IMR-90 (cell line): ENCODE measurements around the gene LENG9. TPM values are rescaled to one million over a fixed set of nuclear protein-coding genes. Genes with fewer than 3 reads are reported as not detected.

Source experiments
- ATAC-seq: fragments of 200-7000 bp; cut with Tn5 transposase; 2 replicates; pipeline ENCODE4 v1.9.1; 2020; ENCODE audit warnings: low read depth, mild to moderate bottlenecking, moderate library complexity
- BruUV-seq: library from RNA; stranded (reverse); fragments of 400-500 nt; replicated peaks from 2 replicates; lab custom pipeline; 2021; lab: Mats Ljungman, UMichigan
- CTCF ChIA-PET: fragments of 300-600 bp; formaldehyde crosslinking; extraction: SDS; loops from one replicate; lab custom pipeline; 2021; ENCODE audit warnings: antibody characterized with exemption; lab: Yijun Ruan, JAX
- POLR2A ChIA-PET: fragments of 300-600 bp; sonication (Branson Sonifier 250); formaldehyde crosslinking; loops from one replicate; lab custom pipeline; 2022; ENCODE audit warnings: antibody characterized with exemption; ENCODE audit not compliant: unreplicated experiment; lab: Charles Lee
- DNase-seq: peaks from one replicate; pipeline ENCODE4 v3.0.0; 2013
- H2AFZ ChIP-seq: replicated peaks from 2 replicates; pipeline ENCODE3; 2013; ENCODE audit warnings: low read length, mild to moderate bottlenecking; ENCODE audit not compliant: poor library complexity
- H2AK5ac ChIP-seq: 2 replicates; pipeline ENCODE4 v1.6.1; 2013; ENCODE audit warnings: low read depth, low read length, inconsistent platforms
- H2AK9ac ChIP-seq: replicated peaks from 2 replicates; pipeline ENCODE3; 2013; ENCODE audit warnings: mild to moderate bottlenecking, low read depth, low read length, moderate library complexity; ENCODE audit not compliant: poor library complexity
- H2BK120ac ChIP-seq: 2 replicates; pipeline ENCODE4 v1.6.1; 2013; ENCODE audit warnings: low read depth, low read length, inconsistent platforms
- H2BK15ac ChIP-seq: 3 replicates; pipeline ENCODE4 v1.6.1; 2013; ENCODE audit warnings: low read depth, low read length, inconsistent platforms
- H2BK20ac ChIP-seq: 2 replicates; pipeline ENCODE4 v1.6.1; 2013; ENCODE audit warnings: low read depth, mild to moderate bottlenecking, inconsistent platforms, low read length, moderate library complexity
- H2BK5ac ChIP-seq: 2 replicates; pipeline ENCODE4 v1.6.1; 2013; ENCODE audit warnings: mild to moderate bottlenecking, low read depth, low read length, inconsistent platforms; ENCODE audit not compliant: poor library complexity, severe bottlenecking
- H3K14ac ChIP-seq: replicated peaks from 2 replicates; pipeline ENCODE4 v1.6.1; 2013; ENCODE audit warnings: low read depth, low read length, inconsistent platforms
- H3K18ac ChIP-seq: 2 replicates; pipeline ENCODE4 v1.6.1; 2013; ENCODE audit warnings: low read depth, low read length, control low read depth
- H3K23ac ChIP-seq: 2 replicates; pipeline ENCODE4 v1.6.1; 2013; ENCODE audit warnings: low read depth, low read length, inconsistent platforms
- H3K27ac ChIP-seq: 2 replicates; pipeline ENCODE4 v1.5.1; 2013; ENCODE audit warnings: mild to moderate bottlenecking, control low read depth, low read length; ENCODE audit not compliant: insufficient read depth
- H3K27me3 ChIP-seq: 2 replicates; pipeline ENCODE4 v1.6.1; 2013; ENCODE audit warnings: low read length; ENCODE audit not compliant: control insufficient read depth, insufficient read depth
- H3K36me3 ChIP-seq: 2 replicates; pipeline ENCODE4 v1.6.1; 2013; ENCODE audit warnings: low read length, mixed read lengths; ENCODE audit not compliant: control insufficient read depth, insufficient read depth
- H3K4ac ChIP-seq: 2 replicates; pipeline ENCODE4 v1.6.1; 2013; ENCODE audit warnings: low read depth, low read length, inconsistent platforms
- H3K4me1 ChIP-seq: 2 replicates; pipeline ENCODE4 v1.6.1; 2013; ENCODE audit warnings: low read length, mixed read lengths; ENCODE audit not compliant: control insufficient read depth, insufficient read depth
- H3K4me2 ChIP-seq: 2 replicates; pipeline ENCODE4 v1.6.1; 2013; ENCODE audit warnings: low read depth, mild to moderate bottlenecking, control low read depth, low read length, moderate library complexity
- H3K4me3 ChIP-seq: 2 replicates; pipeline ENCODE4 v1.5.1; 2013; ENCODE audit warnings: low read depth, mild to moderate bottlenecking, control low read depth, low read length, moderate library complexity; ENCODE audit not compliant: insufficient read depth
- H3K56ac ChIP-seq: 2 replicates; pipeline ENCODE4 v1.6.1; 2013; ENCODE audit warnings: low read length, inconsistent platforms; ENCODE audit not compliant: insufficient read depth; ENCODE audit errors: extremely low read depth
- H3K79me1 ChIP-seq, 2 experiments: 2 replicates each; pipeline ENCODE4 v1.6.1; 2013; ENCODE audit warnings: low read length in 2 of 2, inconsistent platforms in 1 of 2, low read depth in 1 of 2
- H3K9ac ChIP-seq: 2 replicates; pipeline ENCODE4 v1.6.1; 2013; ENCODE audit warnings: low read depth, low read length, control low read depth
- H3K9me1 ChIP-seq: 2 replicates; pipeline ENCODE4 v1.6.1; 2013; ENCODE audit warnings: low read length, inconsistent platforms; ENCODE audit not compliant: insufficient read depth
- H3K9me3 ChIP-seq: 2 replicates; pipeline ENCODE4 v1.6.1; 2013; ENCODE audit warnings: low read length; ENCODE audit not compliant: control insufficient read depth, insufficient read depth
- H4K20me1 ChIP-seq: 2 replicates; pipeline ENCODE4 v1.6.1; 2013; ENCODE audit warnings: low read length, inconsistent platforms; ENCODE audit not compliant: insufficient read depth
- H4K5ac ChIP-seq: 2 replicates; pipeline ENCODE4 v1.6.1; 2013; ENCODE audit warnings: mild to moderate bottlenecking, low read depth, low read length, control low read depth
- H4K8ac ChIP-seq, 2 experiments: 2 replicates each; pipeline ENCODE4 v1.6.1; 2013; ENCODE audit warnings: low read depth in 2 of 2, low read length in 2 of 2, control low read depth in 1 of 2, inconsistent platforms in 1 of 2
- H4K91ac ChIP-seq: 2 replicates; pipeline ENCODE4 v1.6.1; 2013; ENCODE audit warnings: low read depth, low read length, inconsistent platforms; ENCODE audit not compliant: insufficient read depth
- CEBPB ChIP-seq: IDR thresholded peaks from 2 replicates; pipeline ENCODE4 v1.6.1; 2012; ENCODE audit warnings: low read depth, low read length, improper control_type of control experiment
- MAFK ChIP-seq: IDR thresholded peaks from 2 replicates; pipeline ENCODE4 v1.6.1; 2012; ENCODE audit warnings: low read depth, low read length, improper control_type of control experiment
- NFE2L2 ChIP-seq: fragments of 150-350 bp; IDR thresholded peaks from 2 replicates; pipeline ENCODE4 v1.6.1; 2016; ENCODE audit warnings: low read depth, mild to moderate bottlenecking, low read length
- RAD21 ChIP-seq: IDR thresholded peaks from 2 replicates; pipeline ENCODE4 v1.6.1; 2012; ENCODE audit warnings: low read length, improper control_type of control experiment
- RCOR1 ChIP-seq: IDR thresholded peaks from 2 replicates; pipeline ENCODE4 v1.6.1; 2012; ENCODE audit warnings: mild to moderate bottlenecking, low read length, improper control_type of control experiment; ENCODE audit not compliant: insufficient replicate concordance
- USF2 ChIP-seq: fragments of 150-350 bp; IDR thresholded peaks from 2 replicates; pipeline ENCODE4 v1.6.1; 2017; ENCODE audit warnings: mild to moderate bottlenecking, antibody characterized with exemption, low read length, low read depth
- WGBS, 2 experiments: methylation state at CpG; one replicate each; pipeline versions ENCODE4 v1.1.5 to v1.1.7; 2013; ENCODE audit warnings: missing lambda C conversion rate in 2 of 2; ENCODE audit not compliant: insufficient read length in 1 of 2; ENCODE audit errors: extremely low coverage in 2 of 2; 5-methylcytosine and 5-hydroxymethylcytosine counted together
- dilution Hi-C: fragments of 300-500 bp; cut with HindIII; formaldehyde crosslinking; loops from one replicate; pipeline ENCODE4 v1.14.3; 2018; ENCODE audit warnings: low sequenced_read_pairs; ENCODE audit not compliant: unreplicated experiment
- in situ Hi-C: fragments of 300-500 bp; cut with MboI; formaldehyde crosslinking; loops from 3 replicates; pipeline ENCODE4 v1.14.3; 2019; ENCODE audit warnings: low sequenced_read_pairs, inconsistent platforms, mixed read lengths
- intact Hi-C: fragments of 100-400 bp; cut with micrococcal nuclease; formaldehyde crosslinking; loops from 2 replicates; pipeline ENCODE4 v1.10.0; 2022
- polyA plus RNA-seq, 3 experiments: library from polyadenylated mRNA; depleted of rRNA; stranded (reverse); fragments of >200 nt; gene quantifications; 2 replicates each; pipeline ENCODE4 v1.2.3, GENCODE V29; 2012; ENCODE audit warnings: low replicate concordance in 1 of 3
- total RNA-seq: library from RNA; depleted of rRNA; stranded (reverse); fragments of >200 nt; gene quantifications from 2 replicates; pipeline ENCODE4 v1.2.3, GENCODE V29; 2012

The LENG9 gene
- total and polyA plus RNA-seq, 2 of the 4 experiments (the other 2 are of a cell fraction): 0.94 to 1.1 TPM

- DNase-seq (no peak), ATAC-seq (no peak)
- in situ Hi-C loops: no loop called here
- Histone ChIP-seq H2BK20ac (no peak overlapping the region), H3K9me1 (peaks cover 3% of the 10 kb centered on the region; the same call in 1 of the 2 replicates), H3K4me3 (no peak overlapping the region), H3K18ac (no peak overlapping the region), H4K20me1 (no peaks in the 10 kb centered on the region), H4K8ac (no peak overlapping the region), H3K9me3 (peaks cover 4% of the 10 kb centered on the region; the same call in 1 of the 2 replicates), H2BK5ac (no peak overlapping the region), H3K23ac (no peak overlapping the region), H3K79me1 (no peaks in the 10 kb centered on the region), H3K27me3 (peaks cover 20% of the 10 kb centered on the region), H3K4me1 (no peaks in the 10 kb centered on the region), H2AK9ac (no peak overlapping the region), H2BK15ac (no peak overlapping the region), H2AFZ (no peak overlapping the region), H2BK120ac (no peak overlapping the region), H4K91ac (no peak overlapping the region), H2AK5ac (no peak overlapping the region), H3K4ac (no peak overlapping the region), H4K5ac (no peak overlapping the region), H3K56ac (no peak overlapping the region), H3K27ac (no peak overlapping the region), H3K14ac (no peak overlapping the region), H3K36me3 (no peaks in the 10 kb centered on the region), H3K9ac (no peak overlapping the region), H3K4me2 (no peak overlapping the region)
- 100% methylated on average over 1 of the region's 4 CpGs; no CpG with 5 or more reads in 1 of the 2 experiments for WGBS, 2 experiments
- TF ChIP-seq NFE2L2: no peak
- TF ChIP-seq CEBPB: no peak
- no peak for TF ChIP-seq MAFK
- TF ChIP-seq RAD21: no peak
- no peak for TF ChIP-seq RCOR1
- TF ChIP-seq USF2: no peak
- intact Hi-C loops: no loop called here
- POLR2A ChIA-PET: no interaction called here
- dilution Hi-C loops: no loop called here
- CTCF ChIA-PET: no interaction called here
- BruUV-seq: no TSS peak
Observed at GRCh38 chr19:54414156-54414555, 49.4 kb downstream of the LENG9 start.
